LNCAP (cell line): ENCODE data around the gene ARSK.

Source experiments
- TF ChIP-seq, protein P1 (sequence below): fragments of 450-650 bp; IDR thresholded peaks from 2 replicates; pipeline ENCODE4 v1.5.1; 2017; ENCODE audit warnings: mild to moderate bottlenecking

ARSK gene

GRCh38 chr5:95654196-95654595 is 99.3 kb downstream of the ARSK start:
- TF ChIP-seq, protein P1, sequence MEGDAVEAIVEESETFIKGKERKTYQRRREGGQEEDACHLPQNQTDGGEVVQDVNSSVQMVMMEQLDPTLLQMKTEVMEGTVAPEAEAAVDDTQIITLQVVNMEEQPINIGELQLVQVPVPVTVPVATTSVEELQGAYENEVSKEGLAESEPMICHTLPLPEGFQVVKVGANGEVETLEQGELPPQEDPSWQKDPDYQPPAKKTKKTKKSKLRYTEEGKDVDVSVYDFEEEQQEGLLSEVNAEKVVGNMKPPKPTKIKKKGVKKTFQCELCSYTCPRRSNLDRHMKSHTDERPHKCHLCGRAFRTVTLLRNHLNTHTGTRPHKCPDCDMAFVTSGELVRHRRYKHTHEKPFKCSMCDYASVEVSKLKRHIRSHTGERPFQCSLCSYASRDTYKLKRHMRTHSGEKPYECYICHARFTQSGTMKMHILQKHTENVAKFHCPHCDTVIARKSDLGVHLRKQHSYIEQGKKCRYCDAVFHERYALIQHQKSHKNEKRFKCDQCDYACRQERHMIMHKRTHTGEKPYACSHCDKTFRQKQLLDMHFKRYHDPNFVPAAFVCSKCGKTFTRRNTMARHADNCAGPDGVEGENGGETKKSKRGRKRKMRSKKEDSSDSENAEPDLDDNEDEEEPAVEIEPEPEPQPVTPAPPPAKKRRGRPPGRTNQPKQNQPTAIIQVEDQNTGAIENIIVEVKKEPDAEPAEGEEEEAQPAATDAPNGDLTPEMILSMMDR: no peak
